HL-60 (cell line): ENCODE data around the gene JUP.
A peak's percentile ranks its signal among the peaks of the same experiment; 100 is the strongest.

Experiments
- DNase-seq, 2 experiments: peaks; one replicate each; pipeline ENCODE4 v3.0.0-alpha.2; 2010 to 2020; ENCODE audit warnings: low read depth in 1 of 2, low spot score in 1 of 2
- H3K27ac ChIP-seq: fragments of 250-450 bp; sonication (Bioruptor Pico); replicated peaks from 2 replicates; pipeline ENCODE4 v1.5.1; 2020; ENCODE audit warnings: mild to moderate bottlenecking, moderate library complexity
- H3K27me3 ChIP-seq: fragments of 250-450 bp; sonication (Bioruptor Pico); 2 replicates; pipeline ENCODE4 v1.5.1; 2021; ENCODE audit warnings: mild to moderate bottlenecking, moderate library complexity; ENCODE audit not compliant: insufficient read depth, poor library complexity, severe bottlenecking
- H3K4me3 ChIP-seq: replicated peaks from 2 replicates; pipeline ENCODE4 v1.5.1; 2011; ENCODE audit warnings: mild to moderate bottlenecking, control low read depth, low read length; ENCODE audit not compliant: insufficient read depth
- GABPA ChIP-seq: IDR thresholded peaks from 2 replicates; pipeline ENCODE4 v1.6.1; 2012; ENCODE audit warnings: low read depth
- POLR2AphosphoS5 ChIP-seq: IDR thresholded peaks from 2 replicates; pipeline ENCODE4 v1.6.1; 2012; ENCODE audit warnings: low read depth
- SPI1 ChIP-seq: IDR thresholded peaks from 2 replicates; pipeline ENCODE4 v1.6.1; 2012; ENCODE audit warnings: low read depth, mild to moderate bottlenecking, borderline replicate concordance
- TF ChIP-seq, protein P1 (sequence below): IDR thresholded peaks from one replicate; pipeline ENCODE4 v1.5.1; 2011; ENCODE audit warnings: low read length, control low read depth, inconsistent platforms; ENCODE audit not compliant: insufficient read depth
- TF ChIP-seq, protein P2 (sequence below): IDR thresholded peaks from 2 replicates; pipeline ENCODE4 v1.6.1; 2012; ENCODE audit warnings: low read depth; ENCODE audit not compliant: insufficient replicate concordance

Gene JUP

DNA sequence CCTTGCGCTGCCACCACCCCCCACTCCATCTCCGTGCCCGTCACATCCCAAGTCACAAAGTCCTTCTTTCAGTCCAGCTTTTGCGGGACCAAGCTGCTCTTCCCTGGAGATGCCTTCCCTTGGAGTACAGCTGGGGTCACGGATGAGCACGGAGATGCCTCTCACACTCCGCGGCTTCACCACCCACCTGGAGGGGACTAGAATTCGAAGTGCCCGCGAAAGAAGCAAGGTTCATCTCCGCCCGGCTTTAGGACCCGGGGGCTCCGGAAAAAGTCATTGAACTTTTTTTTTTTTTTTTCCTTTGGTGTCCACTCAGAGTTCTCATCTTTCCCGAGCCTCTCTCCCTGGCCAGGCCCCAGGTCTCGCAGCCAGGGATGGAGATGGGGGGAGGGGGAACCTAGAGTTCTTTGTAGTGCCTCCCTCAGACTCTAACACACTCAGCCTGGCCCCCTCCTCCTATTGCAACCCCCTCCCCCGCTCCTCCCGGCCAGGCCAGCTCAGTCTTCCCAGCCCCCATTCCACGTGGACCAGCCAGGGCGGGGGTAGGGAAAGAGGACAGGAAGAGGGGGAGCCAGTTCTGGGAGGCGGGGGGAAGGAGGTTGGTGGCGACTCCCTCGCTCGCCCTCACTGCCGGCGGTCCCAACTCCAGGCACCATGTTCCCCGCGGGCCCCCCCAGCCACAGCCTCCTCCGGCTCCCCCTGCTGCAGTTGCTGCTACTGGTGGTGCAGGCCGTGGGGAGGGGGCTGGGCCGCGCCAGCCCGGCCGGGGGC lies 26.1 kb upstream of the JUP start, which contains the start of gene FKBP10:
Gene FKBP10 (plus strand): TSS at position 624 of the 771 bp plus-strand sequence. CDS start 31 bp downstream, at position 655.
- Histone ChIP-seq H3K27ac (no peak within 1 kb of the TSS), H3K4me3 (peak within 1 kb of the TSS; percentile 58), H3K27me3 (peaks cover 20% of the 10 kb centered on the region)
- TF ChIP-seq, protein P1, sequence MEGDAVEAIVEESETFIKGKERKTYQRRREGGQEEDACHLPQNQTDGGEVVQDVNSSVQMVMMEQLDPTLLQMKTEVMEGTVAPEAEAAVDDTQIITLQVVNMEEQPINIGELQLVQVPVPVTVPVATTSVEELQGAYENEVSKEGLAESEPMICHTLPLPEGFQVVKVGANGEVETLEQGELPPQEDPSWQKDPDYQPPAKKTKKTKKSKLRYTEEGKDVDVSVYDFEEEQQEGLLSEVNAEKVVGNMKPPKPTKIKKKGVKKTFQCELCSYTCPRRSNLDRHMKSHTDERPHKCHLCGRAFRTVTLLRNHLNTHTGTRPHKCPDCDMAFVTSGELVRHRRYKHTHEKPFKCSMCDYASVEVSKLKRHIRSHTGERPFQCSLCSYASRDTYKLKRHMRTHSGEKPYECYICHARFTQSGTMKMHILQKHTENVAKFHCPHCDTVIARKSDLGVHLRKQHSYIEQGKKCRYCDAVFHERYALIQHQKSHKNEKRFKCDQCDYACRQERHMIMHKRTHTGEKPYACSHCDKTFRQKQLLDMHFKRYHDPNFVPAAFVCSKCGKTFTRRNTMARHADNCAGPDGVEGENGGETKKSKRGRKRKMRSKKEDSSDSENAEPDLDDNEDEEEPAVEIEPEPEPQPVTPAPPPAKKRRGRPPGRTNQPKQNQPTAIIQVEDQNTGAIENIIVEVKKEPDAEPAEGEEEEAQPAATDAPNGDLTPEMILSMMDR: no peak
- TF ChIP-seq POLR2AphosphoS5: no peak
- no peak for TF ChIP-seq SPI1
- TF ChIP-seq GABPA: no peak
- TF ChIP-seq, protein P2, sequence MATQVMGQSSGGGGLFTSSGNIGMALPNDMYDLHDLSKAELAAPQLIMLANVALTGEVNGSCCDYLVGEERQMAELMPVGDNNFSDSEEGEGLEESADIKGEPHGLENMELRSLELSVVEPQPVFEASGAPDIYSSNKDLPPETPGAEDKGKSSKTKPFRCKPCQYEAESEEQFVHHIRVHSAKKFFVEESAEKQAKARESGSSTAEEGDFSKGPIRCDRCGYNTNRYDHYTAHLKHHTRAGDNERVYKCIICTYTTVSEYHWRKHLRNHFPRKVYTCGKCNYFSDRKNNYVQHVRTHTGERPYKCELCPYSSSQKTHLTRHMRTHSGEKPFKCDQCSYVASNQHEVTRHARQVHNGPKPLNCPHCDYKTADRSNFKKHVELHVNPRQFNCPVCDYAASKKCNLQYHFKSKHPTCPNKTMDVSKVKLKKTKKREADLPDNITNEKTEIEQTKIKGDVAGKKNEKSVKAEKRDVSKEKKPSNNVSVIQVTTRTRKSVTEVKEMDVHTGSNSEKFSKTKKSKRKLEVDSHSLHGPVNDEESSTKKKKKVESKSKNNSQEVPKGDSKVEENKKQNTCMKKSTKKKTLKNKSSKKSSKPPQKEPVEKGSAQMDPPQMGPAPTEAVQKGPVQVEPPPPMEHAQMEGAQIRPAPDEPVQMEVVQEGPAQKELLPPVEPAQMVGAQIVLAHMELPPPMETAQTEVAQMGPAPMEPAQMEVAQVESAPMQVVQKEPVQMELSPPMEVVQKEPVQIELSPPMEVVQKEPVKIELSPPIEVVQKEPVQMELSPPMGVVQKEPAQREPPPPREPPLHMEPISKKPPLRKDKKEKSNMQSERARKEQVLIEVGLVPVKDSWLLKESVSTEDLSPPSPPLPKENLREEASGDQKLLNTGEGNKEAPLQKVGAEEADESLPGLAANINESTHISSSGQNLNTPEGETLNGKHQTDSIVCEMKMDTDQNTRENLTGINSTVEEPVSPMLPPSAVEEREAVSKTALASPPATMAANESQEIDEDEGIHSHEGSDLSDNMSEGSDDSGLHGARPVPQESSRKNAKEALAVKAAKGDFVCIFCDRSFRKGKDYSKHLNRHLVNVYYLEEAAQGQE: no peak
- peak in 1 of 2 experiments; percentile 3 for DNase-seq

DNA sequence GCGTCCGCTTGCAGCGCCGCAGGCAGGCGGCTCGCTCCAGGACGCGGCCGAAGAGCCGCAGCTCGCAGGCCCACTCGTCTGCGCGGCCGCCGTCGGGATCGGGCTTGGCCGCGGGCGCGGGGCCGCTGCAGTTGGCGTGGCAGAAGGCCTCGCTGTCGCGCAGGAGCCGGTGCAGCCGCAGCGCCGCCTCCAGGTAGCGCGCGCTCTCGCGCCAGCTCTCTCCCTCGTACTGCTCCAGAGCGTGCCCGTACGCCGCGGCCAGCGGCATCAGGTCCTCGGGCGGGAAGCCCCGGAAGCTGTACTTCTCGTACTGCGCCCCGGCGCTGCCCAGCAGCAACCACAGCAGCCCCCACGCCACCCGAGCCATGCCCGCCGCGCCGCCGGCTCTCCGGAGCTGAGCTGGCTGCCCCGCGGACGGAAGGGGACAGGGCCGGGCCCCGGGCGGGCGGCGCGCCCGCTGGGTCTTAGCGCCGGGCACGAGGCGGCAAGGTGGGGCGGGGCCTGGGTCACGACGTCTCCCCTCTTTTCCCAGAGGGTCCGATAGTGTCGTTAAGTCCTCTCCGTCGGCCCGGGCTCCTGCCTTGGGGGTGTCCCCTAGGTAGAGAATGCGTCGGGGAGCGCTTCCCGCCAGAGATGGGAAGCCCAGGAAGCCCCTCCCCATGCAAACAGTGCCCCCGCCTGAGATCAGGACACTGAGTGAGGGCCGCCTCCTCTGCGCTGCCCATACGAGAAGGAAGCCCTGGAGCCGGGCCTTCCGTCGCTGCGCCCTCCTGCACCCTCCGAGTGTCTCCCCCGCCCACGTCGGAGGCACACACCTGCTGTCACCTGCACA lies 25.3 kb upstream of the JUP start, which contains the start of gene P3H4:
Gene P3H4 (minus strand): TSS at position 401 of the 832 bp plus-strand sequence. CDS start 34 bp downstream, at position 367.
- H3K27me3 ChIP-seq: peaks cover 20% of the 10 kb centered on the region
- TF ChIP-seq POLR2AphosphoS5 (no peak), GABPA (0 out of 2 replicates have a peak, but pooled peaks have one; percentile 17)
- TF ChIP-seq, protein P2: no peak
- TF ChIP-seq, protein P1: peak; percentile 46
- peak; percentile 59 to 69 for DNase-seq
- peak within 1 kb of the TSS; percentile 58 for H3K4me3 ChIP-seq
- no peak within 1 kb of the TSS for H3K27ac ChIP-seq

DNA sequence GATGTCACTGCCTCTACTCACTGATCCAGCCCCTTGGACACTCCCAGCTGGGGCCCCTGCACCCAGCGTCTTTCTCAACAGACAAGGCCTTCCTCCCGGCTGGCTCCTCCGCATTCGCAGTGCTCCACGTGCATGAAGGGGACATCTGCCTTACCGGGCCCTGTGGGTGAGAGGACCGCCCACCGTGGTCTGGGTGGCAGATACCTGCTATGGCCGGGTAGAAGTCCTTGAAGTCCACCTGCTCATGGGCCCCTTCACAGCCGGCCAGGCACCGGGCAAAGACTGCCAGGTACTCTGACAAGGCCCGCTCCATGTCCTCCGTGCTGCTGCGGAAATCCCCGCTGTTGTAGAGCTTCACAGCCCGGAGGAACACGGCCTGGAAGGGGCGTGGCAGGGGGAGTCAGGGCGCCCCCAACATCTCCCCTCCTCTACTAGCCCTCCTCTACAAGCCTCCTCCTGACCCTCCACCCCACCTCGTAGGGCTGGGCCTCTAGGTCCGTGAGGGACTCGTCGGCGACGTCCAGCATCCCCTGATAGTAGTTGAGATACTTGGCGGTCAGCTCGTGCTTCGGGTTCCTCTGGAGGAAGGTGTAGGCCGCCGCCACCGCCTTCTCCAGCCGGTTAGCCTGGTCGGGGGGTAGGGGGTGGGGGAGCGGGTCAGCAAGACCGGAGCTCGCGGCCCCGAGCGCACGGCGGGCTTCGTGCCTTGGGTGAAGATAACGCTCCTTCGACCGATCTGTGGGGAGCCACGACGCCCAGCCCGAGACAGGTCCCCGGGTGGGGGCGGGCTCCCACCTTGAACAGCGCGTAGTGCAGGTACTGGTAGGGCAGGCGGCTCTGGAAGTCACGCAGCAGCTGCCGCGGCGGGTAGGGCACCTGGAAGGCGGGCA lies 24.4 kb upstream of the JUP start:
- DNase-seq: no peak
- Histone ChIP-seq H3K27ac (no peak overlapping the region), H3K4me3 (peak overlapping the region; percentile 58)

More for the DNA sequence above, 24.4 kb upstream of the JUP start:
- peaks cover 20% of the 10 kb centered on the region for H3K27me3 ChIP-seq
- TF ChIP-seq POLR2AphosphoS5 (no peak), GABPA (no peak), SPI1 (no peak)
- TF ChIP-seq, protein P1: no peak
- TF ChIP-seq, protein P2: no peak
